Activated CD8-positive, alpha-beta memory T cell treated with anti-CD3 and anti-CD28 coated beads for 36 hours (primary cell): ENCODE data around the gene ZNF664. TPM values are rescaled to one million over a fixed set of nuclear protein-coding genes. Genes with fewer than 3 reads are reported as not detected.
"Not testable (repeated sequence)": the region's sequence is repeated elsewhere in the genome, so short reads cannot be mapped to it uniquely, and the experiment has no call there.

ENCODE experiments used
- CTCF ChIA-PET: fragments of 350-600 bp; sonication (Branson Sonifier 250); formaldehyde crosslinking; loops from one replicate; lab custom pipeline; 2021; ENCODE audit warnings: antibody characterized with exemption; lab: Charles Lee
- POLR2A ChIA-PET: fragments of 350-600 bp; sonication (Branson Sonifier 250); formaldehyde crosslinking; loops from one replicate; lab custom pipeline; 2021; ENCODE audit warnings: antibody characterized with exemption; lab: Charles Lee
- total RNA-seq, 2 experiments: library from RNA; stranded (reverse); gene quantifications; one replicate each; pipeline ENCODE4 v1.2.3, GENCODE V29; 2021

Gene ZNF664
- total RNA-seq, 2 experiments from 2014 or later = 74.6 to 75.6 TPM

DNA sequence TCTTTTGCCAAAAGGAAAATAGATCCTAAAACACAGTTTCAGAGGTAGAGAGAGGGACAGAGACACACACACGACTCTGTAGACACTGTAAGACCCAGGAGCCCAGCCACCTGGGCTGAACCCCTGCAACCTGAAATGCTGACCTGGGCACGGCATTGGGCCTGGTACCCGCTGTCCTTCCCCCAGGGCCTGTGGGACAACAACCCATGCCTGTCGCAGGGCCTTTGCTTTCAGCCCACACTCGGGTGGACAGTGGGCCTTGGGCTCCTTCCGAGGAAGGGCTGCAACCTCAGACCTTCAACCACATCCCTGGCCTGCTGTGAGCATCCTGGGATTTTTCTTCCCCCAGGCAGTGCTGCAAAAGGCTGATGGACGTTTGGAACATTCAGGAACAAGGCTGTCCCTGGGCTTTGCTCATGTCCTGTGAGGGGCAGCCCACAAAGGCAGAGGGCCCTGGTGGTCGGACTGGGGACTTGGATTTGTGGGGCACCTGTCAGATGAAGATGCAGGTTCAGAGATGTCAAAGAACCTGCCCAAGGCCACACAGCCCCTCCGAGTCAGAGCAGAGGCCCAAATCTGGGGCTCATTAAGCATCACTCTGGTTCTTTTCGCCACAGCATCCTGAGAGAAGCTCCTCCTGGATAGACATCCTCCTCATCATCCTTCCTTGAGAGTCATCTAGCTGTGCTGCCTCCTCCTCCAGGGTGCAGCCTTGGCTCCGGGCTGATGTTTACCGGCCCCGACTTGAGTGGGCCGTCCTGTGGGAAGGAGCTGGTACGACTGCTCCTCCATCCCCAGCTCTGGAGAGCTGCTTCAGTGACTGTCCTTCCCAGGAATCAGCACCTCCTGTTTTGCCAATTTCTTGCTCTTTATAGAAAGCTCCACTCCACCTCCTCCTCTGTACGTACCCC, 33.0 kb upstream of the ZNF664 start:
- CTCF ChIA-PET = interaction anchor here (1.1 to 1.4 kb wide), 3 partner anchors 22 to 35 kb away, joined by 3 to 5 read pairs (median 4); no protein-coding TSS in a partner anchor
- POLR2A ChIA-PET = no interaction called here

GRCh38 chr12:123940627-123940966, 32.4 kb upstream of the ZNF664 start:
- ChIA-PET CTCF (interaction anchor here (1.2 kb wide), 1 partner anchor 35 kb away, joined by 4 read pairs; no protein-coding TSS in a partner anchor), POLR2A (no interaction called here)

DNA sequence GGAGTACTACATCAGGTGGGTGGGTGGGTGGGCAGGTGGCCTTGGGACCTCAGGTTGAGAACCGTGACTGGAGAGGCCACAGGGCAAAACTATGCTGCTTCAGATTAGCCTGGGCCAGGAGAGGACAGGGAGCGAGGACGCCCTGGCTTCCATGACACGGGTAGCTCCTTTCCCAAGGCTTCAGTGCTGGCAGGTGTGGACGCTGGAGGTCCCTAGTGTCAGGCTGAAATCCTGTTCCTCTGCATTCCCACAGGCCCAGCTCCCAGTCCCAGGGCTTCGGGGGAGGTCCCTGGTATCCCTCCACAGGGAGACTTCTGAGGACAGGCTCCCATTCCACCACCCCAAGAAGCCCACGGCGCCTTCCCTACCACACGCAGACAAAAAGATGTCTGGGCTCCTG, 32.0 kb upstream of the ZNF664 start:
- CTCF ChIA-PET = interaction anchor here (1.2 kb wide), 1 partner anchor 36 kb away, joined by 4 read pairs; no protein-coding TSS in a partner anchor

DNA sequence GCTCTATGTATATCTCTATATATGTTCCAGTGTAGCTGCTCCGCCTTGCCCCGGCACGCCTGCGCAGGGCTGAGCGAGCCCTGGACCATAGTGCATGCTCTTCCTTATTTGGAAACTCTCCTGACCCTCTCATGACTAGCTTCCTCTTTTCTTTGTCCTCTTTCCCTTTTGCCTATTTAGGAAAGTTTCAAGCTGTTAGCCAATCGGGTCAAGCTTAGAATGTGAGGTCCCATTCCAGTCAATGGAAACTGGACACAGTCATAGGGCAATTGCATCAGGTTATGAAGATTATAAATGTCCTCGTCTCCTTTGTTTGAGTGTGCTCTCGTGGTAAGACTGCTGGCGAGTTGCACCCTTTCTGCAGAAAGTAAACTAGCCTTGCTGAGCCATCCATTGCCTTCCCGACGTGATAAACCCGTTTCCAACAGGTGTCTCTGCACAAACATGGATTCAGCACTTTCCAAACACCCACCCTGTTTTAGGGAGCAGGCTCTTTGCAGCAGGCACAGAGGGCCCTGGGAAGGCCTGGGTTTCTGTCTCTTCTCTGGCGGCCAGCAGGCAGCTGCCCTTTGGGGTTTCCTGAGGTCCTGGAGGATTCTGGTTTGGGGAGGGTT, 31.3 kb upstream of the ZNF664 start:
- POLR2A ChIA-PET = no interaction called here
- CTCF ChIA-PET = no interaction called here

More for the DNA sequence above, 32.0 kb upstream of the ZNF664 start:
- POLR2A ChIA-PET = no interaction called here

GRCh38 chr12:123942238-123942653, 30.8 kb upstream of the ZNF664 start:
- POLR2A ChIA-PET = no interaction called here

DNA sequence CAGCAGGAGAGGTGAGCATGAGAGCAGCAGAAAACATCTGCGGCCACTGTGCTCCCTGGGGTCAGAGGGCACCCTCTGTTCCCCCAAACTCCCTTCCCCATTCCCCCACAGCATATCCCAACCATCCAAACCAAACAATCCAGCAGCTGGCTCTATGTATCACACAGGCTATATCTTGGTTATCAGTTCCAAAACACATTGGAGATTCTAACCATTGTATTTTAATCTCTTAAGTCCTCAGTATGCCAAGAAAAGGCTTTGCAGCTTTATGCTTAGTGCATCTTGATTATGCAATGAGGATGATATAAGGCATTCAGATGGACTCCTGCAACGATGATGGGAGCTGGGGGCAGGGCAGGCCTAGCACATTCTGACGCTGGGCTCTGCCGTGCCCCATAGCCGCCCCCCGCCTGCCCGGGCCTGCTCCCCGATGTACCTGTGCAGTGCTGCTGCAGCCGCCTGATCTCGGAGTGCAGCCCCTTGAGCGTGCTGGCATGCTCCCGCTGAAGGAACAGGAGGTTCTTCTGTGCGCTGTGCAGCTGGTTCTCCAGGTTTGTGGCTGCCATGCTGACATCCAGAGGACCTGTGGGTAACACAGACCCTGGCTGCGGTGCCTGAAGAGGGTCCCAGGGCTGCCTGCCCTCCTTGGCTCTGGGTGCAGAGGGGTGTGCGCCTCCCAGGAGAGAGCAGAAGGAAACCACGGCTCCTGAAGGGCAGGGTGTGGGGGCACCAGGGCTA, 29.9 kb upstream of the ZNF664 start:
- ChIA-PET CTCF (no interaction called here), POLR2A (no interaction called here)

More at GRCh38 chr12:123942238-123942653, 30.8 kb upstream of the ZNF664 start:
- CTCF ChIA-PET = no interaction called here

DNA sequence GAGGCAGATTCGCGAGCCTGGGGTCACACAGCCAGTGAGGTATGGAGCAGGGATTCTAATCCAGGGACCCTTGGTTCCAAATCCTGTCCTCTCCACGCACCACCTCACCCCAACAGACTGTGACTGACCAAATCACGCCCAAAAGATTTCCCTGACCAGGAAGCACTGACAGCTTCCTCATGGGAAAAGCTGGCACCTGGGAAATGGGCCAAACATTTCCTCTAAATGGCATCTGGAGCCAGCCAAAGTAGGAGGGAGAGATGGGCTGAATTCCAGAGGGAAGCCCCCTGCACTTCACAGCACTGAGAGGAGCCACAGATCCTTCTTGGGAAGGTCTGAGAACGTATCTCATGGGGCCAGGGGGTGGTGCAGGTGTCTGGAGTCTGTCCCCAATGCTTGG, 29.2 kb upstream of the ZNF664 start:
- CTCF ChIA-PET = no interaction called here
- POLR2A ChIA-PET = no interaction called here

DNA sequence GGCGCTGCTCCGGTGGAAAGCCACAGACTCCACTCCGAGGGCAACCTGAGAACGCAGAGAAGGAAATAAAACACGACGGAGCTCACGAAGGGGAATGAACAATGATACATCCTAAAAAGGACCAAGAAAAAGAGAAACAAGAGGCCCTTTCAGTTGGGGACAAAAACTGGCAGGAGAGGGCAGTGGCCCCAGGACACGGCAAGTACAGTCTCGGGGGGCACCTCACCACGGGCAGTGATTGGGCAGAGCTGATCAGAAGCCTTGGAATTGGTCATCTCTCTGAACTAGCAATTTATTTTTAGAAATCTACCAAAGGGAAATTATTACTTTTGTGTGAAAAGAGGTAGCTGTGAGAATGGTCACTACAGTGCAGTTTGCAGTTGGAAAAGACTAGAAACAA, 28.3 kb upstream of the ZNF664 start:
- POLR2A ChIA-PET = no interaction called here
- CTCF ChIA-PET = no interaction called here

DNA sequence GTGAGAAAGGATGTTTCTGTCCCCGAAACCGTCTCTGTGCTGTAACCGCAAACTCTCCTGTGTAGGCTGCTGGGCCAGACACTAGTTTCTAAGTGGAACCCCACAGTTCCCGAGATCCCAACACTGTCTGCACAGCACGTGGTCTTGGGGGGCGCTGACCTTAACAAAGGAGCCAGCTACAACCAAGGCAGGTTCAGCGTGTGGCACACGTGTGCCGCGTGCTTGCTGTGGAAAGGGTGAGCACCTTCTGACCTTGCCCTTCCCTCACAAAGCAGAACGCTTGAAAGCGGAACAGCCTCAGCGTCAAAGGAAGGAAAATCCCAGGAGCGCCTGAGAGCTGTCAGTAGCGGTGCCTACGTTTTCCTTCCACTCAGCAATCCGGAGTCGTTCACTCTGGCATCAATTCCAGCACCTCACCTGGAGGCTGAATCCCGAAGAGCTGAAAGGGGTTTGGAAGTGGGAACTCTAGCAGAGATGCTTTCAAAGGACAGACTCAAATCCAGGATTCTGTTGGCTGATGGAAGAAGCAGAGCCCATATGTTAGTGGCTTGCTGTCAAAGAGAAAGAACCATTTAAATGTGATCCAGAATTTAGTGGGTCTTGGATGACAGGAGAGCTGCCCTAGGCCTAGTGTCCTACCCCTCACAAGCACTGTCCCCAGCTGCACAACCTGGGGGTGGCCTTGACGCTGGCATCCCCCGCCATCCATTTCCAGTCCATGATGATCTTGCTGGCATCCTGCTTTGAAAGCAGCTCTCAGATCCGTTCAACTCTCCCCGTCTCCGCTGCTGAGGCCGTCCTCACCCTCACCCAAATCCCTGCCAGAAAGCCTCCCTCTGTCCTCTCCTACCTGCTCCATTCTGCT, 27.5 kb upstream of the ZNF664 start:
- CTCF ChIA-PET = no interaction called here
- POLR2A ChIA-PET = no interaction called here

DNA sequence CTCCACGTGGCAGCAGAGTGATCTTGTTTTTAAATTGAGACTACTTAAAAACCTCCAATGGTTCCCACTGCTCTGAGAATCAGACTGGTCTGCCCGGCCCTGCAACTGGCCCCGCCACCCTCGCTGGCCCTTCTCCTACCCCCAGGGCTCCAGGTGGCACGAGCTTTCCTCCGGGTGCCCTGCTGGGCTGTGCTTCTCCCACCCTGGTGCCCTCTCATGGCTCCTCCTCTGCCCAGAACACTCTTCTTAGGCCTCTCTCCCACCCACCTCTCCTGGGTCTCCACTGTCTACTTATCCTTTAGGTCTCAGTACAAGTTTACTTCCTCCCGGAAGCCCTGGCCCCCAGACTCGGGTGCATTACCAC, 26.9 kb upstream of the ZNF664 start:
- CTCF ChIA-PET = no interaction called here
- POLR2A ChIA-PET = no interaction called here

DNA sequence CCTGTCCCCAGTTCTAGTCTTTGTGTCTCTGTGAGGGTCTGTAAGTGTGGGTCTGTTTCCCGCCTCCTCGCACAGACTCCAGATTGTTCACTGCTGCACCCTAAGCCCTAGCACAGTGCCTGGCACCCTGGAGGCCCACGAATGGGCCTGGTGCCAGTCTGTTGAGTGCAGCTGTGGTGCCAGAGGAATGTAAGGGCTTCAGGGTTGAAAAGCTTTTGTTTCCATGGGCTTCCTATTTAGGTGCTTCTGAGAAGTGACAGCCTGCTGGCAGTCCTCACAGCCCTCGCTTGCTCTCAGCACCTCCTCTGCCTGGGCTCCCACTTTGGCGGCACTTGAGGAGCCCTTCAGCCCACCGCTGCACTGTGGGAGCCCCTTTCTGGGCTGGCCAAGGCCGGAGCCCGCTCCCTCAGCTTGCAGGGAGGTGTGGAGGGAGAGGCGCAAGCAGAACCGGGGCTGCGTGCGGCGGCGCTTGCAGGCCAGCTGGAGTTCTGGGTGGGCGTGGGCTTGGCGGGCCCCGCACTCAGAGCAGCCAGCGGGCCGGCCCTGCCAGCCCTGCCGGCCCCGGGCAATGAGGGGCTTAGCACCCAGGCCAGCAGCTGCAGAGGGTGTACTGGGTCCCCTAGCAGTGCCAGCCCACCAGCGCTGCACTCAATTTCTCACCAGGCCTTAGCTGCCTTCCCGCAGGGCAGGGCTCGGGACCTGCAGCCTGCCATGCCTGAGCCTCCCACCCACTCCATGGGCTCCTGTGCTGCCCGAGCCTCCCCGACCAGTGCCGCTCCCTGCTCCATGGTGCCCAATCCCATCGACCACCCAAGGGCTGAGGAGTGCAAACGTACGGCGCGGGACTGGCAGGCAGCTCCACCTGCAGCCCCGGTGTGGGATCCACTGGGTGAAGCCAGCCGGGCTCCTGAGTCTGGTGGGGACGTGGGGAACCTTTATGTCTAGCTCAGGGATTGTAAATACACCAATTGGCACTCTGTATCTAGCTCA, 26.2 kb upstream of the ZNF664 start:
- CTCF ChIA-PET, POLR2A ChIA-PET: not testable (repeated sequence)

DNA sequence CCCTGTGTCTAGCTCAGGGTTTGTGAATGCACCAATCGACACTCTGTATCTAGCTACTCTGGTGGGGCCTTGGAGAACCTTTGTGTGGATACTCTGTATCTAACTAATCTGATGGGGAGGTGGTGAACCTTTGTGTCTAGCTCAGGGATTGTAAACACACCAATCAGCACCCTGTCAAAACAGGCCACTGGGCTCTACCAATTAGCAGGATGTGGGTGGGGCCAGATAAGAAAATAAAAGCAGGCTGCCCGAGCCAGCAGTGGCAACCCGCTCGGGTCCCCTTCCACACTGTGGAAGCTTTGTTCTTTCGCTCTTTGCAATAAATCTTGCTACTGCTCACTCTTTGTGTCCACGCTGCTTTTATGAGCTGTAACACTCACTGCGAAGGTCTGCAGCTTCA, 25.5 kb upstream of the ZNF664 start:
- CTCF ChIA-PET = not testable (repeated sequence)

DNA sequence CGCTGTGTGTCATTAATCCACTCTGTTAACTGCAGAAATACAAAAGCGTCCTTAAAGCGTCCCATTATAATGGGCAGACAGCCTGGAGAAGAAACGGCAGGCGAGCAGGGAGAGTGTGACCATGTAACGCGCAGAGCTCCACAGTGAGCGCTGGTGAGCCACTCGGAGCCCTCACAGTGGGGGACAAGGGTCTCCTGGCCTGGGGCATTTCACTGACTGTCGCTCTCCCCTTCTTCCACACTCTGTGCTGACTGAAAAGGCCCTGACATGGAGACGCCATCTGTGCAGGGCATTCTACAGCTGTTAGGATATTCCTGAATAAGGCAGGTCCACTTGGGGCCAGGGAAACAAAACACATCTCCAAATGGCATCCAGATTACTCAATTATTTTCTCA, 24.6 kb upstream of the ZNF664 start:
- CTCF ChIA-PET = no interaction called here

More for the DNA sequence above, 25.5 kb upstream of the ZNF664 start:
- POLR2A ChIA-PET = not testable (repeated sequence)

DNA sequence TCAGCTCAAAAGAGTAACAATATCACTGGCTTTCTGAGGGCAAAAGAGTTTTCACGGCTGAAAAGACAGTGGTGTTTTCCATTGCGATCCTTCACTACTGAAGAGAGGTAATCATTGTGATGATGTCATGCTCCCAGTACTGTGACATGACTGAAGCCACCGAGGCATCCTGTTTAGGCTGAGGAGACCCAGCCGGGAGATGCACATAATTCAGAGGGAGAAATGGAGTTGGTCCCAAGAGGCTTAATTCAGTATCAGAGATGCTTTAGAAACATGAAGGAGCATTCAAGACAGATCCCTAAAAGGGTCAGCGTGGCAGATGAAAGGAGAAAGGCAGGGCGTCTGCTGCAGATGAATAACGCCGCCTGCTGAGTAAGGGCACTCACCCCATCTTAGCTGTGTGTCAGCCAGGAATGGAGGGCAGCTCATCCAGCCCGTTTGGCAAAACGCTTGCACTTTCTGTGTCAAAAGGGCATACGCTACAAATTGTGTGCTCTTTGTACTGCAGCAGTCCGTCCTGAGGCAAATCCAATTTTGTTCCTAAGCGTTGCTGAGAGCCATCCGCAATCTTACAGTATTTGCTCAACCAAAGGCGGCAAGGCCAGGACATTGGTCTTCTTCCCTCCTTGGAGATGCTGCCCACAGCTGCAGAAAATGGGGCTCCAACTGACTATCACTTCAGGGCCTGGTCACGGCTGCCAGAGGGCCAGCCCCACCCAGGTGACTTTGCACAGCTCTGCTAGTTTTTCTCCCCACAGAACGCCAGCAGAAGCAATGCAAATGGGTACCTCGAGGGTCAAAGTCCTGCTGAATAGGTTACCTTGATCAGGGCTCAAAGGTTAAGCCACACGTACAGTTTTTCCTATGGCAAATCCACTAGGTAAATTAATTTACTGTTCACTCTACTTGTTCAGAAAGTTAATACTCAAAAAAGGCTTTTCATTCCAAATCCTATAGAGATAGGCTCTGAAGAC, 23.9 kb upstream of the ZNF664 start:
- POLR2A ChIA-PET = no interaction called here
- CTCF ChIA-PET = no interaction called here

More for the DNA sequence above, 24.6 kb upstream of the ZNF664 start:
- POLR2A ChIA-PET = no interaction called here

DNA sequence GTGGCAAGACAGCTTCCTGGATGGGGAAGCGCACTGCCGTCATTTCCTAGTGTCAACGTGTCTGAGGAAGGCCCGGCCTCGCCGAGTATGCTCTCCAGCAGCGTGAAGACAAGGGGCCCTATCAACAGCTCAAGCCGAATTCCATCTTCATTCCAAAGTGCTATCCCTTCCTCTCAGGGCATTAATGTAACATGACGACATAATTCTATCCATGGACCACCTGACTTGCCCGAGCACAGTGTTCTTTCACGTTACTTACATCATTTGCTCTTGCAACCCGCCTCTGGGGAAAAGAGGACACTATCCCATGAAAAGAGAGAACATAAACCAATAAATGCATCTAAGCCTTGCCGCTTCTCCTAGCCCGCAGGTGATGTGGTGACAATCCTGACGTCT, 23.2 kb upstream of the ZNF664 start:
- CTCF ChIA-PET = no interaction called here
- POLR2A ChIA-PET = no interaction called here

DNA sequence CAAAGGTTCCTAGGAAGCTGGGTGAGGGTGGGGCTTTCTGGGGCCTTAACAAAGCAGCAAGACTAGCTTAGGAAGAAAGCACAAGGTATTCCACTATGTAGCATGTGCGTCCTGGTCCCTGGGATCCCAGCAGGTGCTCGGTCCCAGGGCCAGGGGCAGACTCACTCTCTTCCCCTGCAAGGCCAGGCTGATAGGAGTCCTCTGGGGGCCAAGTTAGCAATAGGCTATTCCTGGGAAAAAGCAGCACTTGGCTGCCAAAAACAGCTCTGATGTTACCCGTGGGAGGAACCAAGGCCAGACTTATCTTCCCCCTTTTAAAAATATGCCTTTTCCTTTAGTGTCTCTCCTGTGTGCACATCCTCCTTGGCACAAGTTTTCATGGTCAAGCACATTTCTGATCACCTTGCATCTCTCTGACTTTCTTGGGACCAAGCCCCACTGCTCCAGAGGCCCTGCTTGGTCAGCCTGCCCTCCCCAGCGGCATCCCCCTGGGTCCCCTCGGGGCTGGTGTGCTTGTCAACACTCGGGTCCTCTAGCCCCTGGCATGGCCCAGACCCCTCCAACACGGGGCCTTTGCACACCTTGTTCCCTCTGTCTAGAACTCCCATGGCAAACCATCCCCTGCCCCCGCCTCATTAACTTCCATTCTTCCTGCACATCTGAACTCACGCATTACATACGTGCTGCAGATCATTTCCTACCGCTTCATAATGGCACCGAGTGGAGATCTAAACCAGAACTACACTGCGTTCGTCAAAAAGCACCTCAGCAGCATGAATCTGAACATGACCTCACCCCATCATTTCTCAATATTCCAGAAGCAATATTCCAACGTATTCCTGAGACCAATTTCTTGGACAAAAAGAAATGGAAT, 22.3 kb upstream of the ZNF664 start:
- CTCF ChIA-PET = no interaction called here
- POLR2A ChIA-PET = no interaction called here
